ENCODE results near the gene SLC38A6. TPM values are rescaled to one million over a fixed set of nuclear protein-coding genes. Genes with fewer than 3 reads are reported as not detected.

SLC38A6 gene
- total and polyA plus RNA-seq, 10 of the 15 experiments (the other 5 are each of a cell fraction or from before 2014, with no cell fraction given), result 2.0 to 7.0 (median 3.7) TPM

- Histone ChIP-seq H3K4me2 (ENCODE audit: control insufficient read depth, insufficient read depth) (no peak overlapping the region), H3K4me1 (ENCODE audit: control insufficient read depth, insufficient read depth, low read length) (no peaks in the 10 kb centered on the region), H2AFZ (ENCODE audit: control insufficient read depth, low read depth, low read length) (no peak overlapping the region), H3K79me2 (ENCODE audit: control insufficient read depth, insufficient read depth, low read length) (no peaks in the 10 kb centered on the region), H3K9me3 (replicated peaks; ENCODE audit: control insufficient read depth, insufficient read depth, low read length) (no peaks in the 10 kb centered on the region), H3K9ac (ENCODE audit: control insufficient read depth, insufficient read depth, low read length) (no peak overlapping the region), H3K4me3 (no peak overlapping the region), H3K27me3 (replicated peaks in 1 of 2; ENCODE audit: control insufficient read depth in 2 of 2, insufficient read depth in 2 of 2, low read length in 1 of 2) (no peaks in the 10 kb centered on the region), H4K20me1 (ENCODE audit: control insufficient read depth, insufficient read depth) (no peaks in the 10 kb centered on the region), H3K36me3 (ENCODE audit: control insufficient read depth in 2 of 2, insufficient read depth in 2 of 2, low read length in 1 of 2) (peaks cover 0 to 2% of the 10 kb centered on the region in 2 experiments; a peak in 1 of 4 replicates), H3K27ac (ENCODE audit: control insufficient read depth, insufficient read depth) (no peak overlapping the region)
- CTCF ChIA-PET, result no interaction called here
- intact Hi-C loops (cut with micrococcal nuclease; ENCODE audit: unreplicated experiment) (no loop called here), in situ Hi-C loops (cut with MboI) (no loop called here)
- SMC1A ChIA-PET (ENCODE audit: uncharacterized antibody, unreplicated experiment), result no interaction called here
- POLR2A ChIA-PET, result no interaction called here
- ATAC-seq (no peak), FAIRE-seq (no peak), DNase-seq (ENCODE audit: low read depth, low spot score) (no peak)
- TF ChIP-seq FOS (IDR thresholded peaks at IDR 0.05; ENCODE audit: borderline replicate concordance, extremely low read depth, insufficient read length), result no peak
- no peak for TF ChIP-seq EED (IDR thresholded peaks at IDR 0.05; ENCODE audit: low read depth)
- no peak for TF ChIP-seq SIX5 (IDR thresholded peaks at IDR 0.05; ENCODE audit: low read depth, low read length, severe bottlenecking)
- no peak for TF ChIP-seq ZNF622 (IDR thresholded peaks at IDR 0.05)
- TF ChIP-seq, protein P1, sequence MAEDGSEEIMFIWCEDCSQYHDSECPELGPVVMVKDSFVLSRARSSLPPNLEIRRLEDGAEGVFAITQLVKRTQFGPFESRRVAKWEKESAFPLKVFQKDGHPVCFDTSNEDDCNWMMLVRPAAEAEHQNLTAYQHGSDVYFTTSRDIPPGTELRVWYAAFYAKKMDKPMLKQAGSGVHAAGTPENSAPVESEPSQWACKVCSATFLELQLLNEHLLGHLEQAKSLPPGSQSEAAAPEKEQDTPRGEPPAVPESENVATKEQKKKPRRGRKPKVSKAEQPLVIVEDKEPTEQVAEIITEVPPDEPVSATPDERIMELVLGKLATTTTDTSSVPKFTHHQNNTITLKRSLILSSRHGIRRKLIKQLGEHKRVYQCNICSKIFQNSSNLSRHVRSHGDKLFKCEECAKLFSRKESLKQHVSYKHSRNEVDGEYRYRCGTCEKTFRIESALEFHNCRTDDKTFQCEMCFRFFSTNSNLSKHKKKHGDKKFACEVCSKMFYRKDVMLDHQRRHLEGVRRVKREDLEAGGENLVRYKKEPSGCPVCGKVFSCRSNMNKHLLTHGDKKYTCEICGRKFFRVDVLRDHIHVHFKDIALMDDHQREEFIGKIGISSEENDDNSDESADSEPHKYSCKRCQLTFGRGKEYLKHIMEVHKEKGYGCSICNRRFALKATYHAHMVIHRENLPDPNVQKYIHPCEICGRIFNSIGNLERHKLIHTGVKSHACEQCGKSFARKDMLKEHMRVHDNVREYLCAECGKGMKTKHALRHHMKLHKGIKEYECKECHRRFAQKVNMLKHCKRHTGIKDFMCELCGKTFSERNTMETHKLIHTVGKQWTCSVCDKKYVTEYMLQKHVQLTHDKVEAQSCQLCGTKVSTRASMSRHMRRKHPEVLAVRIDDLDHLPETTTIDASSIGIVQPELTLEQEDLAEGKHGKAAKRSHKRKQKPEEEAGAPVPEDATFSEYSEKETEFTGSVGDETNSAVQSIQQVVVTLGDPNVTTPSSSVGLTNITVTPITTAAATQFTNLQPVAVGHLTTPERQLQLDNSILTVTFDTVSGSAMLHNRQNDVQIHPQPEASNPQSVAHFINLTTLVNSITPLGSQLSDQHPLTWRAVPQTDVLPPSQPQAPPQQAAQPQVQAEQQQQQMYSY (CRISPR knock-in tag; IDR thresholded peaks at IDR 0.05), result no peak
- TF ChIP-seq USF2 (IDR thresholded peaks at IDR 0.05; ENCODE audit: borderline replicate concordance, low read depth, low read length), result no peak
- TF ChIP-seq MTA2 (IDR thresholded peaks at IDR 0.05; ENCODE audit: low read depth), result no peak
- TF ChIP-seq, protein P2, sequence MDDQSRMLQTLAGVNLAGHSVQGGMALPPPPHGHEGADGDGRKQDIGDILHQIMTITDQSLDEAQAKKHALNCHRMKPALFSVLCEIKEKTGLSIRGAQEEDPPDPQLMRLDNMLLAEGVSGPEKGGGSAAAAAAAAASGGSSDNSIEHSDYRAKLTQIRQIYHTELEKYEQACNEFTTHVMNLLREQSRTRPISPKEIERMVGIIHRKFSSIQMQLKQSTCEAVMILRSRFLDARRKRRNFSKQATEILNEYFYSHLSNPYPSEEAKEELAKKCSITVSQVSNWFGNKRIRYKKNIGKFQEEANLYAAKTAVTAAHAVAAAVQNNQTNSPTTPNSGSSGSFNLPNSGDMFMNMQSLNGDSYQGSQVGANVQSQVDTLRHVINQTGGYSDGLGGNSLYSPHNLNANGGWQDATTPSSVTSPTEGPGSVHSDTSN (IDR thresholded peaks at IDR 0.05; ENCODE audit: insufficient replicate concordance, low read depth, low read length), result no peak
- no peak for TF ChIP-seq ASH2L (IDR thresholded peaks at IDR 0.05; ENCODE audit: borderline replicate concordance, low read depth)
- no peak for TF ChIP-seq TCF12 (IDR thresholded peaks at IDR 0.05; ENCODE audit: low read depth, low read length)
- no TSS peak for BruUV-seq (replicated peaks)
- 50% methylated on average over 2 of the region's 2 CpGs for WGBS (ENCODE audit: insufficient coverage, insufficient replicate concordance, low lambda C conversion rate, missing lambda C conversion rate)
- RAD21 ChIA-PET (ENCODE audit: unreplicated experiment), result no interaction called here
Observed at GRCh38 chr14:60971271-60971670, 9.8 kb upstream of the SLC38A6 start.
